Activated CD8-positive, alpha-beta T cell treated with anti-CD3 and anti-CD28 coated beads for 36 hours (primary cell): ENCODE data around the gene ROBO3. TPM values are rescaled to one million over a fixed set of nuclear protein-coding genes. Genes with fewer than 3 reads are reported as not detected.

ENCODE experiments used
- ATAC-seq: fragments of 200-7000 bp; cut with Tn5 transposase; one replicate; pipeline ENCODE4 v1.10.0; 2021; ENCODE audit warnings: mild to moderate bottlenecking, moderate library complexity
- CTCF ChIA-PET: fragments of 350-600 bp; sonication (Branson Sonifier 250); formaldehyde crosslinking; loops from one replicate; lab custom pipeline; 2021; ENCODE audit warnings: antibody characterized with exemption; lab: Charles Lee
- POLR2A ChIA-PET: fragments of 350-600 bp; sonication (Branson Sonifier 250); formaldehyde crosslinking; loops from one replicate; lab custom pipeline; 2021; ENCODE audit warnings: antibody characterized with exemption; lab: Charles Lee
- DNase-seq: peaks from one replicate; pipeline ENCODE4 v3.0.0-alpha.2; 2020
- H3K27ac Mint-ChIP-seq: one replicate; pipeline ENCODE4 v1.8.0; 2021; ENCODE audit warnings: mild to moderate bottlenecking, mixed read lengths
- H3K27me3 Mint-ChIP-seq: one replicate; pipeline ENCODE4 v1.8.0; 2021; ENCODE audit warnings: mixed read lengths
- H3K36me3 Mint-ChIP-seq: one replicate; pipeline ENCODE4 v1.8.0; 2021; ENCODE audit warnings: low read depth, mixed read lengths
- H3K4me1 Mint-ChIP-seq: one replicate; pipeline ENCODE4 v1.8.0; 2021; ENCODE audit warnings: low read depth, mixed read lengths
- H3K4me3 Mint-ChIP-seq: one replicate; pipeline ENCODE4 v1.8.0; 2021; ENCODE audit warnings: mild to moderate bottlenecking, moderate library complexity, mixed read lengths
- H3K9me3 Mint-ChIP-seq: one replicate; pipeline ENCODE4 v1.8.0; 2021; ENCODE audit warnings: mixed read lengths
- CTCF ChIP-seq: fragments of 200-600 bp; IDR thresholded peaks from one replicate; pipeline ENCODE4 v1.8.0; 2022; ENCODE audit warnings: antibody characterized with exemption, mild to moderate bottlenecking
- intact Hi-C: fragments of 100-400 bp; cut with micrococcal nuclease; formaldehyde crosslinking; loops from one replicate; pipeline ENCODE4 v1.10.0; 2022
- total RNA-seq, 2 experiments: library from RNA; stranded (reverse); gene quantifications; one replicate each; pipeline ENCODE4 v1.2.3, GENCODE V29; 2021

ROBO3 gene
- total RNA-seq, 2 experiments from 2014 or later: 17.6 to 18.4 TPM

DNA sequence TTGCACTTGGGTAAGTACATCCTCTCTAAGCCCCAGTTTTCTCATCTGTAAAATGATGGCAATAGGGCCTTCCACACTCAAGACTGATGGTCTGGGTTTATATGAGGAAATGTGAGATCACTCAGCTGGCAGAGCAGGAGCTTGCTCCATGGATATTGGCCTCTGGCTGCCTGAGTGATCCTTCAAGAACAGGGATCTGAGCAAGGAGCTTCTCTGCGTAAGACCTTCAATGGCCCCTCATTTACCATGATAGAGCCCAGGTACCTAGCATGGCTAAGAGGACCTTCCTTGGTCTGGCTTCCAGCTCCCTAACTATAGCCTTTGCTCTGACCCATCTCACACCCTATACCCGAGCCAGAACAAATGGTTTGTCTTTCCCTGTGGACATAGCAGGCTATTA lies 26.9 kb downstream of the ROBO3 start:
- H3K27me3 Mint-ChIP-seq: no peaks in the 10 kb centered on the region
- intact Hi-C loops: no loop called here
- no peaks in the 10 kb centered on the region for H3K4me1 Mint-ChIP-seq
- H3K4me3 Mint-ChIP-seq: no peak overlapping the region
- ChIA-PET POLR2A (no interaction called here), CTCF (interaction anchor here (0.9 to 3.3 kb wide), 3 partner anchors 16 to 26 kb away, joined by 3 to 10 read pairs (median 7); partner anchors contain the start of gene ROBO3)
- ATAC-seq (no peak), DNase-seq (no peak)
- H3K9me3 Mint-ChIP-seq: no peaks in the 10 kb centered on the region
- no peak overlapping the region for H3K27ac Mint-ChIP-seq
- TF ChIP-seq CTCF: no peak
- H3K36me3 Mint-ChIP-seq: no peaks in the 10 kb centered on the region

DNA sequence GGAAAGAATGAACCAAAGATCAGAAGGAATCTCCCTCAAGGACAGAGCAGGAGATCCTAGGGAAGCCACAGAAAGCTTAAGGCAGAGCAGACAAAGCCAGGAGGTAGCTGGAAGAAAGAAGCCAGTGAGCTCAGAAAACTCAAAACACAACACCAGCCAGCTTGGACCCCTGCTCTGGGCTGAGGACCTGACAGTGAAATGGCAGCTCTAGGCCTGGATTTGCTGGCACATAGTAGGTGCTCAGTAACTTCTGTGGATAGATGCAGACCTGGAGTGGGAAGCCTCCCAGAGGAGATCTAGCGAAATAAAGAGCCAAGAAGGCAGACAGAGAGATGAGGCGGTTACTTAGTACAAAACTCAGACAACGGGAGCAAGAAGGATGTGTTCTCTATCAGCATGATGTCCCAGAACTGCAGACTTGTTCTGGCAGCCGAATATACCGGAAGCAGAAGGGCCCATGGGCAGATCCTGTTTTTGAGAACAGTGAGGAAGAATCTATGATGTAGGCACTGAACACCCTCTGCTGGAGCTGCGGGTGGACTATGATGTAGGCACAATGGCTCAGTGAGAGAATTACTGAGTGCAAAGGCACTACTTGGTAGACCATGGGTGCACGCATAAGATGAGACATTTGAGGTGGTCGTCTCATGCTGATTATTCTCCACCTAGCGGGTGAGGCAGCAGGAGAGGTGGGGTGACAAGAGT lies 27.7 kb downstream of the ROBO3 start:
- ChIA-PET CTCF (interaction anchor here (0.6 to 3.3 kb wide), 4 partner anchors 17 to 358 kb away, joined by 3 to 10 read pairs (median 6); partner anchors contain the start of gene ROBO3), POLR2A (no interaction called here)
- Mint-ChIP-seq H3K36me3 (no peaks in the 10 kb centered on the region), H3K27me3 (no peaks in the 10 kb centered on the region), H3K4me1 (peaks cover 2% of the 10 kb centered on the region), H3K27ac (no peak overlapping the region), H3K4me3 (no peak overlapping the region), H3K9me3 (no peaks in the 10 kb centered on the region)
- no peak for DNase-seq
- no peak for TF ChIP-seq CTCF
- no peak for ATAC-seq
- intact Hi-C loops: no loop called here

DNA sequence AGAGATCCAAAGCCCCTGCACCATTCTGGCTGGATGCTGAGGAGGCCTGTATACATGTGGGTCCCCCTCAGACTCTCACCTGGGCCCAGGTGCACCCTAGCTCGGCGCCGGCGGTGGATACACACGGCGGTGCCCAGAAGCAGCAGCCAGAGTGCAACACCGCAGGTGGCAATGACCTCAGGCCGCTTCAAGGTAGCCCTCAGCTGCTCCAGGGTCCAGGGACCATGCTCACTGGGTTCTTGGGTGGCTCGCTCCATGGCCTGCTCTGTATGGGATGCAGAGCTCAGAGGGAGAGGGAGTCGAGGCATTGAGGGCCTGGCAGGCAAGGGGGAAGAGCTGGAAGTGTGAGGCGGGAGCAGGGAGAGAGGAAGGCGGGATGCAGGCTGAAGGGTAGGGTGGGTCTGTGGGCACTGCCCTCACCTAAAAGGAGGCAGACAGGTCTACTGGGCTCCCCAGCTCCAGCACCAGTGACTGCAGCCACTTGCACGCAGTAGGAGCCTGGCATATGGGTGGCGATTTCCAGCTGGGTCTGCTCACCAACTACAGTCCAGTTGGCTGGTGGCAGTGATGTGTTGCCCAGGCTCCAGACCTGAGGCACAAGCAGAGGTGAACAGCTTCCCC lies 28.7 kb downstream of the ROBO3 start:
- Mint-ChIP-seq H3K36me3 (no peaks in the 10 kb centered on the region), H3K4me1 (peaks cover 2% of the 10 kb centered on the region), H3K27me3 (no peaks in the 10 kb centered on the region), H3K4me3 (no peak overlapping the region), H3K27ac (no peak overlapping the region), H3K9me3 (no peaks in the 10 kb centered on the region)
- CTCF ChIA-PET: interaction anchor here (0.6 to 2.5 kb wide), 3 partner anchors 18 to 357 kb away, joined by 3 to 7 read pairs (median 4); no protein-coding TSS in a partner anchor
- no peak for ATAC-seq
- TF ChIP-seq CTCF: no peak
- intact Hi-C loops: no loop called here
- POLR2A ChIA-PET: no interaction called here
- DNase-seq: no peak

DNA sequence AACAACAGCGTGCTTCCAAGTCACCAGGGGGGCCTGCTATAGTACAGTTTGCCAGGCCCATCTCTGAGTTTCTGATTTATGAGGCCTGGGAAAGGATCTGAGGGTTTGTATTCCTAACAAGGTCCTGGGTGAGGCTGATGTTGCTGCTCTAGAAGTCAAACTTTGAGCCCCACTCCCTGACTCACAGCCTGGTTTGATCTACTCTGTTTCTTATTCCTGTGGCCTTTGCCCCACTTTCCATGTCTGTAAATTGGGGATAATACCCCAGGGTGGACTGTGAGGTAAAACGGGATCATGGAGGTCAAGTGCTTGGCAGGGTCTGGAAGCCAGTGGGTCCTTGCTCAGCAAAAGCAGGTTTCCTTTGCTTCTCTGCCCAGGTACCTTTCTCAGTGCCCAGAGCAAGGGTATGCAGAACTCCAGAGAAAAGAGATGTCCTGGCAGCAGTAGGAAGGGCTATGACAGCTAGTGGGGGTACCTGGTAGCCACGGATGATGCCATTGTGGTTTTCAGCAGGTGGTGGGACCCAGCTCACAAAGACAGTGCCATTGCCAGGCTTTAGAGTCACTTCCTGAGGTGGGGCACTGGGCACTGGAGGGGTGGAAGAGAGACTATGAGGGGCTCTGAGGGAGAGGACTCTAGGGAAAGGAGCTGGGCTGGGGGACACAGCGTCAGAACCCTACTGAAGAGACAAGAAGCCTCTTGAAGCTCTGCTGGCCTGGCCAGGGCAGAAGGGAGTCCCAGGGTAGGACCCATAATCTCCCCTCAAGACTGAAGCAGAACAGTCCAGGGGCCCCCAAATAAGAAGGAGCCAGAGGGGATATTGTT lies 29.6 kb downstream of the ROBO3 start:
- intact Hi-C loops: no loop called here
- no peak overlapping the region for H3K27ac Mint-ChIP-seq
- H3K9me3 Mint-ChIP-seq: no peaks in the 10 kb centered on the region
- peaks cover 3% of the 10 kb centered on the region for H3K27me3 Mint-ChIP-seq
- DNase-seq (no peak), ATAC-seq (no peak)
- ChIA-PET CTCF (no interaction called here), POLR2A (interaction anchor here (1.0 kb wide), 1 partner anchor 17 kb away, joined by 3 read pairs; no protein-coding TSS in a partner anchor)
- no peak overlapping the region for H3K4me3 Mint-ChIP-seq
- peaks cover 2% of the 10 kb centered on the region for H3K4me1 Mint-ChIP-seq
- no peak for TF ChIP-seq CTCF
- no peaks in the 10 kb centered on the region for H3K36me3 Mint-ChIP-seq
